HG03095 (cell line): Measurements from ENCODE around the gene MUC12.
"Not testable (repeated sequence)": the region's sequence is repeated elsewhere in the genome, so short reads cannot be mapped to it uniquely, and the experiment has no call there.

Source experiments
- ATAC-seq: cut with Tn5 transposase; IDR thresholded peaks from one replicate; pipeline ENCODE4 v1.9.1; 2021; ENCODE audit warnings: moderate library complexity; ENCODE audit not compliant: unreplicated experiment

MUC12 gene

GRCh38 chr7:101064176-101064550 lies 94.8 kb downstream of the MUC12 start:
- not testable (repeated sequence) for ATAC-seq

- ATAC-seq: not testable (repeated sequence)
Measured at GRCh38 chr7:101065162-101065561, 95.8 kb downstream of the MUC12 start.

- no peak for ATAC-seq
Measured at GRCh38 chr7:101066141-101066832, 96.9 kb downstream of the MUC12 start.

GRCh38 chr7:101066833-101067177 lies 97.4 kb downstream of the MUC12 start:
- no peak for ATAC-seq

GRCh38 chr7:101068401-101068800 lies 99.0 kb downstream of the MUC12 start:
- ATAC-seq: no peak
